ENCODE measurements around the gene TRAK2. TPM values are rescaled to one million over a fixed set of nuclear protein-coding genes. Genes with fewer than 3 reads are reported as not detected.

Gene TRAK2
- total and polyA plus RNA-seq, 9 of the 15 experiments (the other 6 are each of a cell fraction or from before 2014, with no cell fraction given) = 3.4 to 10.4 (median 7.3) TPM

GRCh38 chr2:201327678-201328077, 123.6 kb downstream of the TRAK2 start:
- CTCF ChIA-PET (ENCODE audit: low intra/inter-chr PET ratio) = no interaction called here
- no peak for FAIRE-seq
- in situ Hi-C loops (cut with MboI) = no loop called here

More at GRCh38 chr2:201327678-201328077, 123.6 kb downstream of the TRAK2 start:
- Histone ChIP-seq H3K36me3 (ENCODE audit: control insufficient read depth, insufficient read depth, low read length) (no peaks in the 10 kb centered on the region), H4K20me1 (replicated peaks; ENCODE audit: control insufficient read depth, insufficient read depth, low read length) (no peaks in the 10 kb centered on the region), H3K9ac (ENCODE audit: insufficient read depth in 1 of 2, low read depth in 2 of 2, low read length in 2 of 2) (no peak overlapping the region), H3K4me2 (ENCODE audit: insufficient read depth, low read length) (no peak overlapping the region), H3K27me3 (ENCODE audit: control insufficient read depth in 2 of 2, insufficient read depth in 2 of 2, low read length in 2 of 2) (no peaks in the 10 kb centered on the region), H3K4me3 (no peak overlapping the region), H3K4me1 (replicated peaks in 1 of 2; ENCODE audit: control insufficient read depth in 2 of 2, insufficient read depth in 2 of 2, low read length in 2 of 2) (no peaks in the 10 kb centered on the region), H2AFZ (ENCODE audit: low read depth, low read length) (no peak overlapping the region), H3K9me1 (ENCODE audit: control insufficient read depth, insufficient read depth, low read length) (no peaks in the 10 kb centered on the region), H3K27ac (ENCODE audit: extremely low read depth, low read depth, low read length) (no peak overlapping the region), H3K9me3 (replicated peaks; ENCODE audit: control insufficient read depth, insufficient read depth, low read depth, low read length) (no peaks in the 10 kb centered on the region), H3K79me2 (ENCODE audit: control insufficient read depth, insufficient read depth, low read length) (no peaks in the 10 kb centered on the region)
- TF ChIP-seq POLR2A (conservative IDR thresholded peaks at IDR 0.05) (no peak), ZNF133 (CRISPR knock-in tag; IDR thresholded peaks at IDR 0.05) (no peak), CBFA2T3 (IDR thresholded peaks at IDR 0.05) (no peak), ZNF274 (IDR thresholded peaks at IDR 0.05; ENCODE audit: borderline replicate concordance, low read depth, low read length) (no peak), RFX1 (IDR thresholded peaks at IDR 0.05) (no peak), ZNF146 (CRISPR knock-in tag; IDR thresholded peaks at IDR 0.05; ENCODE audit: unreplicated experiment) (no peak), ZNF398 (CRISPR knock-in tag; IDR thresholded peaks at IDR 0.05) (no peak), GABPB2 (CRISPR knock-in tag; conservative IDR thresholded peaks at IDR 0.05) (no peak)
- no TSS peak for BruUV-seq (replicated peaks)
- ATAC-seq (no peak), DNase-seq (ENCODE audit: extremely low read depth in 1 of 4, low spot score in 3 of 4) (no peak)
- 6% methylated on average over 3 of the region's 3 CpGs for WGBS (ENCODE audit: insufficient coverage, low coverage, missing lambda C conversion rate)
- intact Hi-C loops (cut with micrococcal nuclease) = no loop called here
- POLR2A ChIA-PET = no interaction called here

Small RNA genes lying within 50 kb of the gene (small RNA-seq; reads per million reads assigned to genes)
- gene RF00019 = not detected

Other genes with a start within 250 kb of the TRAK2 start
- 20.9 and 23.2 TPM in 2 replicates for gene CASP8, start 190.9 kb downstream of the TRAK2 start, total RNA-seq (2014; rRNA removed)
- 27.7 and 32.8 TPM in 2 replicates for gene CASP8, start 190.9 kb downstream of the TRAK2 start, total RNA-seq (2014; rRNA removed; fragmentation: Illumina TruSeq; extraction: Trizol)
- 27.7 and 31.4 TPM in 2 replicates for gene CASP8, start 190.9 kb downstream of the TRAK2 start, total RNA-seq (2015; rRNA removed; fragmentation: Illumina TruSeq; extraction: Trizol)
- gene CASP8, start 190.9 kb downstream of the TRAK2 start, total RNA-seq (2021) = 17.9 and 21.6 TPM in 2 replicates
- 15.1 and 16.6 TPM in 2 replicates for gene CASP8, start 190.9 kb downstream of the TRAK2 start, polyA plus RNA-seq (2011; rRNA removed)
- gene CASP8, start 190.9 kb downstream of the TRAK2 start, polyA plus RNA-seq (2014; fragmentation: Illumina TruSeq; extraction: Trizol) = 20.7 and 24.8 TPM in 2 replicates
- 10 to 100 TPM; 10.2 to 19.3 TPM for gene CASP8, start 190.9 kb downstream of the TRAK2 start, polyA plus RNA-seq (2014; fragmentation: Nextera tagmentation; extraction: Ambion mirVana)
- 15.5 and 19.4 TPM in 2 replicates for gene CASP8, start 190.9 kb downstream of the TRAK2 start, polyA plus RNA-seq (2014; rRNA removed)
- 0.20 and 0.68 TPM in 2 replicates for gene FLACC1, start 94.1 kb downstream of the TRAK2 start, total RNA-seq (2014; rRNA removed)
- 0.22 and 0.61 TPM in 2 replicates for gene FLACC1, start 94.1 kb downstream of the TRAK2 start, total RNA-seq (2014; rRNA removed; fragmentation: Illumina TruSeq; extraction: Trizol)
- 0.07 and 0.53 TPM in 2 replicates for gene FLACC1, start 94.1 kb downstream of the TRAK2 start, total RNA-seq (2015; rRNA removed; fragmentation: Illumina TruSeq; extraction: Trizol)
- gene FLACC1, start 94.1 kb downstream of the TRAK2 start, total RNA-seq (2021) = 0.20 and 0.35 TPM in 2 replicates
- gene FLACC1, start 94.1 kb downstream of the TRAK2 start, polyA plus RNA-seq (2011; rRNA removed) = 0.41 TPM in 1 of 2 replicates, not detected in the other
- gene FLACC1, start 94.1 kb downstream of the TRAK2 start, polyA plus RNA-seq (2014; fragmentation: Illumina TruSeq; extraction: Trizol) = 0.26 and 0.27 TPM in 2 replicates
- under 1 TPM in 1 of 2 experiments, not detected in 1; 0.10 TPM for gene FLACC1, start 94.1 kb downstream of the TRAK2 start, polyA plus RNA-seq (2014; fragmentation: Nextera tagmentation; extraction: Ambion mirVana)
- 0.09 and 0.20 TPM in 2 replicates for gene FLACC1, start 94.1 kb downstream of the TRAK2 start, polyA plus RNA-seq (2014; rRNA removed)
- 10.1 and 12.2 TPM in 2 replicates for gene STRADB, start 282 bp upstream of the TRAK2 start, total RNA-seq (2014; rRNA removed)
- gene STRADB, start 282 bp upstream of the TRAK2 start, total RNA-seq (2014; rRNA removed; fragmentation: Illumina TruSeq; extraction: Trizol) = 26.4 and 27.6 TPM in 2 replicates
- gene STRADB, start 282 bp upstream of the TRAK2 start, total RNA-seq (2015; rRNA removed; fragmentation: Illumina TruSeq; extraction: Trizol) = 28.6 and 30.6 TPM in 2 replicates
- gene STRADB, start 282 bp upstream of the TRAK2 start, total RNA-seq (2021) = 15.7 and 16.5 TPM in 2 replicates
- 21.3 and 22.0 TPM in 2 replicates for gene STRADB, start 282 bp upstream of the TRAK2 start, polyA plus RNA-seq (2011; rRNA removed)
- 22.4 and 27.5 TPM in 2 replicates for gene STRADB, start 282 bp upstream of the TRAK2 start, polyA plus RNA-seq (2014; fragmentation: Illumina TruSeq; extraction: Trizol)
- 1 to 10 TPM; 6.9 to 9.1 TPM for gene STRADB, start 282 bp upstream of the TRAK2 start, polyA plus RNA-seq (2014; fragmentation: Nextera tagmentation; extraction: Ambion mirVana)
- 11.3 and 21.0 TPM in 2 replicates for gene STRADB, start 282 bp upstream of the TRAK2 start, polyA plus RNA-seq (2014; rRNA removed)
- 6.2 and 13.6 TPM in 2 replicates for gene TMEM237, start 192.0 kb upstream of the TRAK2 start, total RNA-seq (2014; rRNA removed)
- 17.9 and 19.2 TPM in 2 replicates for gene TMEM237, start 192.0 kb upstream of the TRAK2 start, total RNA-seq (2014; rRNA removed; fragmentation: Illumina TruSeq; extraction: Trizol)
- 14.9 and 15.8 TPM in 2 replicates for gene TMEM237, start 192.0 kb upstream of the TRAK2 start, total RNA-seq (2015; rRNA removed; fragmentation: Illumina TruSeq; extraction: Trizol)
- 13.5 and 14.3 TPM in 2 replicates for gene TMEM237, start 192.0 kb upstream of the TRAK2 start, total RNA-seq (2021)
- gene TMEM237, start 192.0 kb upstream of the TRAK2 start, polyA plus RNA-seq (2011; rRNA removed) = 17.9 and 18.4 TPM in 2 replicates
- 14.5 and 18.0 TPM in 2 replicates for gene TMEM237, start 192.0 kb upstream of the TRAK2 start, polyA plus RNA-seq (2014; fragmentation: Illumina TruSeq; extraction: Trizol)
- gene TMEM237, start 192.0 kb upstream of the TRAK2 start, polyA plus RNA-seq (2014; fragmentation: Nextera tagmentation; extraction: Ambion mirVana) = 10 to 100 TPM; 20.8 to 25.6 TPM
- 11.9 TPM in 2 replicates for gene TMEM237, start 192.0 kb upstream of the TRAK2 start, polyA plus RNA-seq (2014; rRNA removed)
- not detected in 2 replicates for gene MPP4, start 247.2 kb upstream of the TRAK2 start, total RNA-seq (2014; rRNA removed)
- not detected in 2 replicates for gene MPP4, start 247.2 kb upstream of the TRAK2 start, total RNA-seq (2014; rRNA removed; fragmentation: Illumina TruSeq; extraction: Trizol)
- not detected in 2 replicates for gene MPP4, start 247.2 kb upstream of the TRAK2 start, total RNA-seq (2015; rRNA removed; fragmentation: Illumina TruSeq; extraction: Trizol)
- not detected in 2 replicates for gene MPP4, start 247.2 kb upstream of the TRAK2 start, total RNA-seq (2021)
- not detected in 2 replicates for gene MPP4, start 247.2 kb upstream of the TRAK2 start, polyA plus RNA-seq (2011; rRNA removed)
- not detected in 2 replicates for gene MPP4, start 247.2 kb upstream of the TRAK2 start, polyA plus RNA-seq (2014; fragmentation: Illumina TruSeq; extraction: Trizol)
- gene MPP4, start 247.2 kb upstream of the TRAK2 start, polyA plus RNA-seq (2014; fragmentation: Nextera tagmentation; extraction: Ambion mirVana) = under 1 TPM; 0.03 to 0.08 TPM
- gene MPP4, start 247.2 kb upstream of the TRAK2 start, polyA plus RNA-seq (2014; rRNA removed) = not detected in 2 replicates

Measured in K562 (cell line).